HepG2 (cell line): Measurements from ENCODE around the gene SOX13. TPM values are rescaled to one million over a fixed set of nuclear protein-coding genes. Genes with fewer than 3 reads are reported as not detected.
A peak's percentile ranks its signal among the peaks of the same experiment; 100 is the strongest.

ENCODE experiments used
- ATAC-seq: fragments of 200-7000 bp; cut with Tn5 transposase; 3 replicates; pipeline ENCODE4 v1.9.1; 2020; ENCODE audit warnings: mild to moderate bottlenecking, moderate library complexity
- BruUV-seq: library from RNA; stranded (reverse); fragments of 400-500 nt; replicated peaks from 2 replicates; lab custom pipeline; 2021; lab: Mats Ljungman, UMichigan
- CTCF ChIA-PET: fragments of 300-600 bp; formaldehyde crosslinking; extraction: SDS; loops from one replicate; lab custom pipeline; 2021; ENCODE audit warnings: low total read pairs, inconsistent platforms, low intra/inter-chr PET ratio; lab: Yijun Ruan, JAX
- POLR2A ChIA-PET: fragments of 350-600 bp; sonication (Branson Sonifier 250); formaldehyde crosslinking; loops from one replicate; lab custom pipeline; 2020; ENCODE audit warnings: antibody characterized with exemption, inconsistent platforms; lab: Yijun Ruan, JAX
- DNase-seq: peaks from one replicate; pipeline ENCODE4 v3.0.0-alpha.2; 2015; ENCODE audit warnings: low spot score
- FAIRE-seq: peaks from 3 replicates; lab custom pipeline; 2011; peaks lifted over from hg19 to GRCh38; lab: Jason Lieb, UNC
- H2AFZ ChIP-seq: one replicate; pipeline ENCODE4 v1.6.1; 2011; ENCODE audit warnings: low read length, inconsistent platforms
- H3K27ac ChIP-seq: fragments of 300-600 bp; 3 replicates; pipeline ENCODE4 v1.8.0; 2011; ENCODE audit warnings: mixed run types, mild to moderate bottlenecking, mixed read lengths, low read length, inconsistent platforms; ENCODE audit not compliant: insufficient read depth; ENCODE audit errors: extremely low read length
- H3K27me3 ChIP-seq, 2 experiments: fragments of 200-600 bp in 1 of 2; 2 replicates in 1 of 2; 3 replicates in 1 of 2; pipeline versions ENCODE4 v1.6.0 to v1.8.0; 2011; ENCODE audit warnings: low read length in 2 of 2, mild to moderate bottlenecking in 2 of 2, moderate library complexity in 2 of 2, inconsistent platforms in 1 of 2; ENCODE audit not compliant: insufficient read depth in 2 of 2, control insufficient read depth in 1 of 2
- H3K36me3 ChIP-seq, 2 experiments: fragments of 200-600 bp in 1 of 2; replicated peaks in 1 of 2; 2 replicates in 1 of 2; 3 replicates in 1 of 2; pipeline versions ENCODE4 v1.5.1 to v1.8.0; 2011; ENCODE audit warnings: low read length in 2 of 2, inconsistent platforms in 1 of 2; ENCODE audit not compliant: insufficient read depth in 2 of 2, control insufficient read depth in 1 of 2
- H3K4me1 ChIP-seq: 2 replicates; pipeline ENCODE4 v1.5.1; 2012; ENCODE audit warnings: low read length, inconsistent platforms; ENCODE audit not compliant: insufficient read depth
- H3K4me2 ChIP-seq: 2 replicates; pipeline ENCODE4 v1.6.0; 2011; ENCODE audit warnings: low read depth, low read length, inconsistent platforms
- H3K4me3 ChIP-seq, 3 experiments: fragments of 200-600 bp in 1 of 3; sonication (generic), shearing (Covaris generic) in 1 of 3; replicated peaks in 1 of 3; 2 replicates each; pipeline ENCODE4 v1.5.1; 2011 to 2016; ENCODE audit warnings: low read length in 3 of 3, inconsistent platforms in 2 of 3, low read depth in 2 of 3, mild to moderate bottlenecking in 2 of 3, control low read depth in 1 of 3, mixed read lengths in 1 of 3; ENCODE audit not compliant: insufficient read depth in 1 of 3
- H3K79me2 ChIP-seq: one replicate; pipeline ENCODE4 v1.6.1; 2011; ENCODE audit warnings: low read length, inconsistent platforms; ENCODE audit not compliant: insufficient read depth
- H3K9ac ChIP-seq: 2 replicates; pipeline ENCODE4 v1.6.0; 2011; ENCODE audit warnings: mild to moderate bottlenecking, low read depth, low read length, inconsistent platforms; ENCODE audit not compliant: insufficient read depth
- H3K9me3 ChIP-seq: 2 replicates; pipeline ENCODE4 v1.5.1; 2012; ENCODE audit warnings: mild to moderate bottlenecking, low read length
- H4K20me1 ChIP-seq: 2 replicates; pipeline ENCODE4 v1.6.0; 2011; ENCODE audit warnings: inconsistent platforms, mild to moderate bottlenecking, low read length, moderate library complexity; ENCODE audit not compliant: insufficient read depth
- ARHGAP35 ChIP-seq: sonication (generic); formaldehyde crosslinking; IDR thresholded peaks from 2 replicates; pipeline ENCODE4 v1.9.0; 2022; ENCODE audit warnings: mild to moderate bottlenecking, inconsistent platforms, moderate library complexity, missing genetic modification reagents, borderline replicate concordance
- EEA1 ChIP-seq: sonication (generic); formaldehyde crosslinking; IDR thresholded peaks from 2 replicates; pipeline ENCODE4 v1.5.1; 2020; ENCODE audit warnings: mild to moderate bottlenecking, missing genetic modification reagents, borderline replicate concordance
- KAT8 ChIP-seq: IDR thresholded peaks from 2 replicates; pipeline ENCODE4 v1.6.1; 2016; ENCODE audit warnings: missing genetic modification reagents, missing compliant biosample characterization
- MED8 ChIP-seq: sonication (generic); formaldehyde crosslinking; IDR thresholded peaks from 2 replicates; pipeline ENCODE4 v1.8.1; 2023; ENCODE audit warnings: mild to moderate bottlenecking, missing genetic modification reagents; ENCODE audit not compliant: insufficient replicate concordance
- NFATC3 ChIP-seq: sonication (generic); formaldehyde crosslinking; IDR thresholded peaks from 2 replicates; pipeline ENCODE4 v1.5.1; 2020; ENCODE audit warnings: mild to moderate bottlenecking, missing genetic modification reagents
- SALL2 ChIP-seq: sonication (generic); formaldehyde crosslinking; IDR thresholded peaks from 2 replicates; pipeline ENCODE4 v1.8.1; 2023; ENCODE audit warnings: mild to moderate bottlenecking, missing genetic modification reagents, inconsistent platforms
- SRY ChIP-seq: sonication (generic); formaldehyde crosslinking; IDR thresholded peaks from 2 replicates; pipeline ENCODE4 v1.8.0; 2022; ENCODE audit warnings: mild to moderate bottlenecking, missing genetic modification reagents
- THAP9 ChIP-seq: sonication (generic); formaldehyde crosslinking; IDR thresholded peaks from 2 replicates; pipeline ENCODE4; 2020; ENCODE audit warnings: missing genetic modification reagents, mild to moderate bottlenecking, borderline replicate concordance
- ZBTB44 ChIP-seq: sonication (generic); formaldehyde crosslinking; IDR thresholded peaks from 2 replicates; pipeline ENCODE4 v1.4.0; 2020; ENCODE audit warnings: missing genetic modification reagents
- ZMYM3 ChIP-seq: sonication (generic); formaldehyde crosslinking; IDR thresholded peaks from 2 replicates; pipeline ENCODE4 v1.5.1; 2020; ENCODE audit warnings: mild to moderate bottlenecking, missing genetic modification reagents
- ZNF772 ChIP-seq: sonication (generic); formaldehyde crosslinking; IDR thresholded peaks from 2 replicates; pipeline ENCODE4 v1.5.0; 2020; ENCODE audit warnings: mild to moderate bottlenecking, missing genetic modification reagents
- ZNF883 ChIP-seq: sonication (generic); formaldehyde crosslinking; IDR thresholded peaks from 2 replicates; pipeline ENCODE4 v1.5.1; 2020; ENCODE audit warnings: mild to moderate bottlenecking, missing genetic modification reagents; ENCODE audit errors: not compliant biosample characterization
- WGBS: methylation state at CpG from one replicate; pipeline ENCODE4 v1.1.6; 2017; ENCODE audit warnings: low lambda C conversion rate; 5-methylcytosine and 5-hydroxymethylcytosine counted together
- in situ Hi-C: cut with HindIII; loops from 2 replicates; pipeline ENCODE4 v1.10.0; 2017; ENCODE audit warnings: low pct_unique_long_range_greater_than_20kb; ENCODE audit not compliant: extremely low pct_ligation_motif_present
- intact Hi-C: fragments of 100-400 bp; cut with micrococcal nuclease; formaldehyde crosslinking; loops from one replicate; pipeline ENCODE4 v1.10.0; 2022; ENCODE audit not compliant: unreplicated experiment
- polyA plus RNA-seq, 8 experiments: library from polyadenylated mRNA; depleted of rRNA in 3 of 8; stranded (reverse) in 7 of 8; unstranded in 1 of 8; fragments of >200 nt; fragmentation: Illumina TruSeq in 4 of 8; extraction: Trizol in 4 of 8; gene quantifications; 2 replicates each; pipeline versions ENCODE4 v1.2.1 to v1.2.3, GENCODE V29; 2011 to 2016; ENCODE audit warnings: low read depth in 4 of 8, missing spikeins in 1 of 8, mixed read lengths in 1 of 8; ENCODE audit not compliant: insufficient read depth in 1 of 8
- total RNA-seq, 5 experiments: library from RNA; depleted of rRNA; stranded (reverse); fragments of >200 nt; fragmentation: Illumina TruSeq; extraction: Trizol; gene quantifications; 2 replicates each; pipeline ENCODE4 v1.2.3, GENCODE V29; 2016; ENCODE audit warnings: low read depth in 1 of 5
- TF ChIP-seq, protein P1 (sequence below): sonication (generic); formaldehyde crosslinking; IDR thresholded peaks from 2 replicates; pipeline ENCODE4 v1.9.0; 2022; ENCODE audit warnings: missing genetic modification reagents, mild to moderate bottlenecking, borderline replicate concordance
- TF ChIP-seq, protein P2 (sequence below): sonication (generic); formaldehyde crosslinking; IDR thresholded peaks from 2 replicates; pipeline ENCODE4 v1.4.0; 2020; ENCODE audit warnings: missing genetic modification reagents

SOX13 gene
- total and polyA plus RNA-seq, 2 of the 13 experiments (the other 11 are each of a cell fraction or from before 2014, with no cell fraction given) = 13.3 to 15.8 TPM

DNA sequence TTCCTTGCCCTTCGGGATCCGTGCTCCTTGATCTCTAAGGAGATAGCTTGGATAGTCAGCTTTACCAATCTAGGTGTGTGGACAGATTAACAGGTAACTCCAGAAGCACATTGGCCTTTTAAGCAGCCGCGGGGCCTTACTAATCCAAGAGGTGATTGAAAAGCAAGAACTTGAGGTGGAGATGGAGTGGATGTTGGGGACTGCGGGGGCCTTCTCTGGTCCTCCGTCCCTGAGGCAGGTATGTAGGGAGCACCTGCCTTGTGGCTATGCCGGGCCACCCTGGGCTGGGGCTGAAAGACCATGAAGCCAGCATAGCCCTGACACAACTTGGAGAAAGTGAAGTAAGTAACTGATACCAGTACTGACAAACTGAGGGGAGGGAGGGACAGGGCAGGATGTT, 10.6 kb downstream of the SOX13 start (continued):
- TF ChIP-seq ZNF772 (CRISPR knock-in tag) = no peak
- no peak for TF ChIP-seq ZBTB44 (CRISPR knock-in tag)
- no peak for TF ChIP-seq ZNF883 (CRISPR knock-in tag)
- no peak for TF ChIP-seq EEA1 (CRISPR knock-in tag)

GRCh38 chr1:204084247-204084772, 11.4 kb downstream of the SOX13 start:
- peak; percentile 56 for FAIRE-seq
- CTCF ChIA-PET = no interaction called here
- Histone ChIP-seq H3K27me3 (no peaks in the 10 kb centered on the region), H2AFZ (no peak overlapping the region), H3K9me3 (no peaks in the 10 kb centered on the region), H3K4me3 (peak overlapping the region in 1 of 3 experiments; percentile 25; a peak in 1 of 6 replicates), H3K9ac (peak overlapping the region; percentile 57), H3K27ac (peak overlapping the region; percentile 67), H3K79me2 (peaks cover 85% of the 10 kb centered on the region), H3K4me1 (peaks cover 66% of the 10 kb centered on the region), H3K4me2 (peak overlapping the region; percentile 56), H4K20me1 (peaks cover 13% of the 10 kb centered on the region), H3K36me3 (peaks cover 0 to 3% of the 10 kb centered on the region in 2 experiments; a peak in 1 of 5 replicates)
- in situ Hi-C loops = loop anchor here (5.0 kb wide), 1 partner anchor 43 kb away; no protein-coding TSS in a partner anchor
- intact Hi-C loops = no loop called here
- POLR2A ChIA-PET = interaction anchor here (1.1 to 1.7 kb wide), 4 partner anchors 9 to 432 kb away, joined by 4 to 17 read pairs (median 12); partner anchors contain the start of genes MDM4 and SOX13
- no TSS peak for BruUV-seq
- DNase-seq = peak; percentile 75
- 20% methylated on average over 2 of the region's 4 CpGs for WGBS
- ATAC-seq = peak; percentile 85
- no peak for TF ChIP-seq SRY (CRISPR knock-in tag)
- no peak for TF ChIP-seq KAT8 (CRISPR knock-in tag)
- TF ChIP-seq, protein P1, sequence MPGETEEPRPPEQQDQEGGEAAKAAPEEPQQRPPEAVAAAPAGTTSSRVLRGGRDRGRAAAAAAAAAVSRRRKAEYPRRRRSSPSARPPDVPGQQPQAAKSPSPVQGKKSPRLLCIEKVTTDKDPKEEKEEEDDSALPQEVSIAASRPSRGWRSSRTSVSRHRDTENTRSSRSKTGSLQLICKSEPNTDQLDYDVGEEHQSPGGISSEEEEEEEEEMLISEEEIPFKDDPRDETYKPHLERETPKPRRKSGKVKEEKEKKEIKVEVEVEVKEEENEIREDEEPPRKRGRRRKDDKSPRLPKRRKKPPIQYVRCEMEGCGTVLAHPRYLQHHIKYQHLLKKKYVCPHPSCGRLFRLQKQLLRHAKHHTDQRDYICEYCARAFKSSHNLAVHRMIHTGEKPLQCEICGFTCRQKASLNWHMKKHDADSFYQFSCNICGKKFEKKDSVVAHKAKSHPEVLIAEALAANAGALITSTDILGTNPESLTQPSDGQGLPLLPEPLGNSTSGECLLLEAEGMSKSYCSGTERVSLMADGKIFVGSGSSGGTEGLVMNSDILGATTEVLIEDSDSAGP (CRISPR knock-in tag) = peak; percentile 36; the same call in 1 of the 2 replicates
- 0 out of 2 replicates have a peak, but pooled peaks have one; percentile 49 for TF ChIP-seq ZMYM3
- TF ChIP-seq NFATC3 (CRISPR knock-in tag) = no peak
- TF ChIP-seq ARHGAP35 = no peak
- TF ChIP-seq SALL2 (CRISPR knock-in tag) = no peak
- TF ChIP-seq, protein P2, sequence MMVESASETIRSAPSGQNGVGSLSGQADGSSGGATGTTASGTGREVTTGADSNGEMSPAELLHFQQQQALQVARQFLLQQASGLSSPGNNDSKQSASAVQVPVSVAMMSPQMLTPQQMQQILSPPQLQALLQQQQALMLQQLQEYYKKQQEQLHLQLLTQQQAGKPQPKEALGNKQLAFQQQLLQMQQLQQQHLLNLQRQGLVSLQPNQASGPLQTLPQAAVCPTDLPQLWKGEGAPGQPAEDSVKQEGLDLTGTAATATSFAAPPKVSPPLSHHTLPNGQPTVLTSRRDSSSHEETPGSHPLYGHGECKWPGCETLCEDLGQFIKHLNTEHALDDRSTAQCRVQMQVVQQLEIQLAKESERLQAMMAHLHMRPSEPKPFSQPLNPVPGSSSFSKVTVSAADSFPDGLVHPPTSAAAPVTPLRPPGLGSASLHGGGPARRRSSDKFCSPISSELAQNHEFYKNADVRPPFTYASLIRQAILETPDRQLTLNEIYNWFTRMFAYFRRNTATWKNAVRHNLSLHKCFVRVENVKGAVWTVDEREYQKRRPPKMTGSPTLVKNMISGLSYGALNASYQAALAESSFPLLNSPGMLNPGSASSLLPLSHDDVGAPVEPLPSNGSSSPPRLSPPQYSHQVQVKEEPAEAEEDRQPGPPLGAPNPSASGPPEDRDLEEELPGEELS (CRISPR knock-in tag) = peak; percentile 16
- no peak for TF ChIP-seq MED8 (CRISPR knock-in tag)
- TF ChIP-seq THAP9 (CRISPR knock-in tag) = peak; percentile 60; the same call in 1 of the 2 replicates
